Astrocyte of the cerebellum (primary cell): ENCODE measurements around the gene STEAP2.

Source experiments
- DNase-seq: peaks from one replicate; pipeline ENCODE4 v3.0.0-alpha.2; 2011; ENCODE audit warnings: low read depth
- H3K4me3 ChIP-seq: 2 replicates; pipeline ENCODE4 v1.5.1; 2011; ENCODE audit warnings: mild to moderate bottlenecking, low read depth, low read length, moderate library complexity
- CTCF ChIP-seq: IDR thresholded peaks from 2 replicates; pipeline ENCODE4 v1.5.1; 2012; ENCODE audit warnings: low read length, low read depth, moderate library complexity, mild to moderate bottlenecking; ENCODE audit errors: missing control alignments
- in situ Hi-C: cut with HindIII; loops from 2 replicates; pipeline ENCODE4 v1.10.0; 2017; ENCODE audit warnings: low sequenced_read_pairs

STEAP2 gene

GRCh38 chr7:90238022-90238421, 26.5 kb downstream of the STEAP2 start:
- in situ Hi-C loops: no loop called here
- H3K4me3 ChIP-seq: no peak overlapping the region
- no peak for DNase-seq
- no peak for TF ChIP-seq CTCF

- DNase-seq: no peak
- no peak for TF ChIP-seq CTCF
- no peak overlapping the region for H3K4me3 ChIP-seq
- in situ Hi-C loops: no loop called here
Measured at GRCh38 chr7:90238583-90238982, 27.0 kb downstream of the STEAP2 start.

DNA sequence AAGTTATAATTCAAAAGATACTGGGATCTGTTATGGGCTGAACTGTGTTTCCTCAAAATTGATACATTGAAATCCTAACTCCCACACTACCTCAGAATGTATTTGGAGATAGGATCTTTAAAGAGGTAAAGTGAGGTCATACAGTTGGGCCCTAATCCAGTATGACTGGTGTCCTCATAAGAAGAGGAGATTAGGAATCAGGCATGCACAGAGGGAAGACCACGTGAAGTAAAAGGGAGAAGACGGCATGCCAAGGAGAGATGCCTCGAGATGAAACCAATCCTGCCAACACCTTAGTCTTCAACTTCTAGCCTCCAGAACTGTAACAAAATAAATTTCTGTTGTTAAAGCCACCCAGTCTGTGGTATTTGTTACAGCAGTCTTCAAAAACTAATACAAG, 27.5 kb downstream of the STEAP2 start:
- no peak overlapping the region for H3K4me3 ChIP-seq
- in situ Hi-C loops: no loop called here
- DNase-seq: no peak
- TF ChIP-seq CTCF: no peak

GRCh38 chr7:90239625-90240228, 28.2 kb downstream of the STEAP2 start:
- DNase-seq: no peak
- TF ChIP-seq CTCF: no peak
- in situ Hi-C loops: no loop called here
- H3K4me3 ChIP-seq: no peak overlapping the region

GRCh38 chr7:90242369-90243168, 31.0 kb downstream of the STEAP2 start:
- no peak for DNase-seq
- no peak for TF ChIP-seq CTCF
- H3K4me3 ChIP-seq: no peak overlapping the region
- in situ Hi-C loops: no loop called here

DNA sequence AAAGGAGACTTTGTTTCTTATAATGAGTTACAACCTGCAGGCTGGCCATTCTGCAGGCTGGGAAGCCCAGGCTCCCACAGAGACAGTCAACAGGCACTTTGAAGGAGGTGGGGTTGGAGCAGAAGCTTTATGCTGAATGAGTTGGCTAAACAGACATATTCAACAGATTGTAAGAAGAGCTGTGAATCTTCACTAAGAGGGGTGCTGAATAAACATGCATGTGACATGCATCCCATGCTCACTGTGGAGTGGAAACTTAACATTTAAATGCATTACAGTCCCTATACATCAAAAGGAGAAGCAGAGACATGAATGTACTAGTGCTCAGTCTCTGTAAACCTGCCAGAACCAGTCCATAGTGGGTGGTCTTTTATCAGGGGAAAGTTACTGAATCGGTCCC, 32.0 kb downstream of the STEAP2 start:
- TF ChIP-seq CTCF: no peak
- H3K4me3 ChIP-seq: no peak overlapping the region
- in situ Hi-C loops: no loop called here
- DNase-seq: no peak
